BJ (cell line): ENCODE measurements around the gene E2F3. TPM values are rescaled to one million over a fixed set of nuclear protein-coding genes. Genes with fewer than 3 reads are reported as not detected.

Experiments
- CTCF ChIA-PET: fragments of 350-600 bp; formaldehyde crosslinking; extraction: SDS; loops from one replicate; lab custom pipeline; 2021; ENCODE audit warnings: antibody characterized with exemption, inconsistent platforms; lab: Yijun Ruan, JAX
- POLR2A ChIA-PET: fragments of 300-600 bp; sonication (Branson Sonifier 250); formaldehyde crosslinking; extraction: SDS; loops from one replicate; lab custom pipeline; 2021; ENCODE audit warnings: antibody characterized with exemption; lab: Charles Lee
- DNase-seq: peaks from one replicate; pipeline ENCODE4 v3.0.0-alpha.2; 2011; ENCODE audit warnings: low read depth
- H3K27me3 ChIP-seq: 2 replicates; pipeline ENCODE4 v1.6.0; 2011; ENCODE audit warnings: low read length; ENCODE audit not compliant: control insufficient read depth, insufficient read depth
- H3K36me3 ChIP-seq: 2 replicates; pipeline ENCODE4 v1.5.1; 2011; ENCODE audit warnings: low read length; ENCODE audit not compliant: control insufficient read depth, insufficient read depth
- H3K4me3 ChIP-seq: 2 replicates; pipeline ENCODE4 v1.5.1; 2011; ENCODE audit warnings: low read depth, mild to moderate bottlenecking, control low read depth, low read length
- polyA plus RNA-seq: library from polyadenylated mRNA; depleted of rRNA; stranded (reverse); fragments of >200 nt; gene quantifications from 2 replicates; pipeline ENCODE4 v1.2.3, GENCODE V29; 2011
- TF ChIP-seq, protein P1 (sequence below): IDR thresholded peaks from 2 replicates; pipeline ENCODE4 v1.5.1; 2011; ENCODE audit warnings: low read depth, mild to moderate bottlenecking, control low read depth, inconsistent platforms, low read length, moderate library complexity; ENCODE audit not compliant: insufficient read depth

E2F3 gene
- polyA plus RNA-seq, 1 experiment: 7.0 TPM

DNA sequence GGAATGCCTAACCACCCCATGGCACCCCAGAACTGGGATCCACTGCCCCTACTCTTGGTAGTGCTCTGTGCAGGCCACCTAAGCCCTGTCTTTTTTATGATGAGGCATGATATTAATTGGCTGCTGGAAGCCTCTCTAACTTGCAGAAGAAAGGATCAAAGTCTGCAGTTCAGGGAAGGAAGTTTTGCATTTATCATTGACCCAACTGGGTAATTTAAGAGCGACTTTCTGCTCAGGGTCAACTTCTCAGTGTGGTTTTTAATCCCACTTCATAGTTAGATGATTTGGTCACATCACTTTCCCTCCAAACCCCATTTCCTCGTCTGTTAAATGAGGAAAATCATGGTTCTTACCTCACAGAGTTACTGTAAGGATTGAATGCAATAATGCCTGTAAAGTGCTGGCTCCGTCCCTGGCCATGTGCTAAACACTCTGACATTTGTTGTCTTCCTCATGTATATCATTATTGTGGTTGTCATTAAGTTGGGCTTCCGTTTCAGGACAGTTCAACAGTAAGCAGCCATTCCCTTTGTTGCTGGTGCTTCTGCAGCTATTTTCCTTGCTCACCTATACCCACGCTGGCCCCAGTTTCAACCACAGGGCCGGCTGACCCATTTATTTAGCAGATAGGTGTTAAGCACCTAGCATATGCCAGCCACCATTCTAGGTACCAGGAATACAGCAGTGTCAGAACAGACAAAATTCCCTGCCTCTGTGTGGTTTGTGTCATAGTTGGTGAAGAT, 14.2 kb downstream of the E2F3 start:
- no peak for DNase-seq
- H3K36me3 ChIP-seq: no peaks in the 10 kb centered on the region
- no peak overlapping the region for H3K4me3 ChIP-seq
- CTCF ChIA-PET: no interaction called here
- TF ChIP-seq, protein P1, sequence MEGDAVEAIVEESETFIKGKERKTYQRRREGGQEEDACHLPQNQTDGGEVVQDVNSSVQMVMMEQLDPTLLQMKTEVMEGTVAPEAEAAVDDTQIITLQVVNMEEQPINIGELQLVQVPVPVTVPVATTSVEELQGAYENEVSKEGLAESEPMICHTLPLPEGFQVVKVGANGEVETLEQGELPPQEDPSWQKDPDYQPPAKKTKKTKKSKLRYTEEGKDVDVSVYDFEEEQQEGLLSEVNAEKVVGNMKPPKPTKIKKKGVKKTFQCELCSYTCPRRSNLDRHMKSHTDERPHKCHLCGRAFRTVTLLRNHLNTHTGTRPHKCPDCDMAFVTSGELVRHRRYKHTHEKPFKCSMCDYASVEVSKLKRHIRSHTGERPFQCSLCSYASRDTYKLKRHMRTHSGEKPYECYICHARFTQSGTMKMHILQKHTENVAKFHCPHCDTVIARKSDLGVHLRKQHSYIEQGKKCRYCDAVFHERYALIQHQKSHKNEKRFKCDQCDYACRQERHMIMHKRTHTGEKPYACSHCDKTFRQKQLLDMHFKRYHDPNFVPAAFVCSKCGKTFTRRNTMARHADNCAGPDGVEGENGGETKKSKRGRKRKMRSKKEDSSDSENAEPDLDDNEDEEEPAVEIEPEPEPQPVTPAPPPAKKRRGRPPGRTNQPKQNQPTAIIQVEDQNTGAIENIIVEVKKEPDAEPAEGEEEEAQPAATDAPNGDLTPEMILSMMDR: no peak
- no peaks in the 10 kb centered on the region for H3K27me3 ChIP-seq
- POLR2A ChIA-PET: no interaction called here

DNA sequence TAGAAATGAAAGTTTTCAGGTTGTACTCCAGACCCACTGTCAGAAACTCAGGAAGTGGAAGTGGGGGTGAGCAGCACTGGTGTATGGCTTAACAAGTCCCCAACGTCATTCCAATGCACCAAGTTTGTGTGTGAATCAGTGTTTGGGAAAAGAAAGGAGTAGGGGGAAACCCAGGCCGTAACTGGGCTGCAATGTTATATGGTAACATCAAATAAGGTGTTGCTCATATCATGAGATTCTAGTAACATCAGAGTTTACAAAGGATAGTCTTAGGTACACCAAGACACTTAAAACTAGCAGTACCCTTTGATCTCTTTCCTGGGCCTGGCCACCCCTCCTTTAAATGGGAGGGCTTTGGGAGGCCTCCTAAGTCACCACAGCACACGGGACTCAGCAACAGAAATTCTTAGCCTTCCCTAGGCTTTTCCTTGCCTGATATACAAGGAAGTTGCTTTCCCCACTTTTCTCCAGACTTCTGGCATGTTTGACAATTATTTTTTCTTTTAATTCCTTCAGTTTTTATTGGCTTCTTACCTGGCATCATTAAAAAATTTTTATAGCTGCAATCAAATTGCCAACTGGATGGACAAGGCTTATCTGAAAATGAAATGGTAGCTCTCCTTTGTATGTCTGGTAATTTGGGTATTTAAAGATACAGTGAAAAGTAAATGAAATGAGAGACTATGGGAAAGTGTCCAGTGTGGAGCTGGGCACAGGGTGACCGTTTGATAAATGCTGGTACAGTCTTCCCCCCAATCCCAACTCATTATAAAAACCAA, 15.1 kb downstream of the E2F3 start:
- ChIA-PET CTCF (interaction anchor here (0.9 kb wide), 1 partner anchor 12 kb away, joined by 3 read pairs; no protein-coding TSS in a partner anchor), POLR2A (no interaction called here)
- Histone ChIP-seq H3K36me3 (no peaks in the 10 kb centered on the region), H3K27me3 (no peaks in the 10 kb centered on the region), H3K4me3 (no peak overlapping the region)
- DNase-seq: no peak
- TF ChIP-seq, protein P1: no peak

DNA sequence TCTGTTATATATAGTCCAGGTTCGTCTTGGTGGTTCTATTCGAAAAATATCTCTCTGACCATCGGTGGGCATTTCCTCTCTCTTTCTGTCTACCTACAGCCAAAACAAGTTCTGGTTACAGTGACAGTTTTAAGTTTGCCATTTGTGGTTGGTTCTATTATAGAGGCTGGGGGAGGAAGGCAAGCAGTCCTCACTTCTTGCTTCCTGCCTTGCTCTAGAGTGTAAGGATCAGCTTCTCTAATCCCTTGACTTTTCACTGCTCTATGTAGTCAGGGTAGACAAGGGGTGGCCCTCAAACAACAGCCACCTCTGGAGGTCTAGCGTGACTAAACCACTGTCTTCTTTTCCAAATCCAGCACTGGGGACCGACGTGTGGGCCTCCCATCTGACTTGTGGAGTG, 16.1 kb downstream of the E2F3 start:
- CTCF ChIA-PET: interaction anchor here (0.5 to 1.3 kb wide), 4 partner anchors 11 to 131 kb away, joined by 3 to 5 read pairs (median 3); no protein-coding TSS in a partner anchor
- TF ChIP-seq, protein P1: no peak
- POLR2A ChIA-PET: no interaction called here

DNA sequence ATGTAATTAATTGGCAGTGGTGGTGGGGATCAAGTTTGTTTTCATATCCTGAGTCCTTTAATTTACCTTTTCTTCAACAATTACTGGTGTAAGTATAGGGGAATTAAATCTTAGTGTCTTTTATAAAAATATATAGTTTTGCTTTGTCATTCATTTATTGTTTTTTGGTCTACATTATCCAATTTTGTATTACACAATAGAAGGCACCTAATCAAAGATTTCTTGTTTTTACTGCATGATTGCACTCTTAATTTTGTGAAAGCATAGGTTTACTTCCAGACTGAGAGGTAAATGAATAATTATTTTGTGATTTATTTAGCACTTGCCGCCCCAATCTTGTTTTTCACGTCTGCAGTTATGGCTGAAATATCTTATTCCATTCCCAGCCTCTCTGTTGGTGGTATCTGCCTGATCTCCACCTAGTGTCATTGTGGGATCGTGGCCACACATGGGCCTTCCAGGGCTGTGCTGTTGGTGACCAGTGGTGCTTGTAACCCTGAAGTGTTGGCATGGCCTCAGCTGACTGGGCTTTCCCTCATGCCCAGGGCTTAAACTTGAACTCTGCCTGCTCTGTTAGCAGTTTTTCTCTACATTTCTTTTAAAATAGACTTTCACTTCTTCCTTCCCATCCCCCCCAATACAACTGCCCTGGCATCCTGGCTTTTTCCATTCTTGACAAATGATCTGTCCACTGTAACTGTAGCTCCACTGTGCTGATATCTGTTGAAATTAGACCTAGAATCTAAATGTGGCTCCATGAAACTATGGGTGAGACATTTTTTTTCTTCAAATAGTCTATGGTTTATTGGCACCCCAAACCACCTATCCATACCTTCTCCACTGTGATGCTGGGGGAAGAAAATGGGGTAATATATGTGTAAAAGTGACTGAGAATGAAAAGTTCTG, 24.8 kb downstream of the E2F3 start:
- Histone ChIP-seq H3K36me3 (no peaks in the 10 kb centered on the region; the same call in 1 of the 2 replicates), H3K4me3 (no peak overlapping the region), H3K27me3 (no peaks in the 10 kb centered on the region)
- CTCF ChIA-PET: interaction anchor here (1.2 kb wide), 1 partner anchor 22 kb away, joined by 3 read pairs; no protein-coding TSS in a partner anchor
- TF ChIP-seq, protein P1: no peak
- POLR2A ChIA-PET: no interaction called here
- DNase-seq: no peak

More for the DNA sequence above, 16.1 kb downstream of the E2F3 start:
- Histone ChIP-seq H3K36me3 (no peaks in the 10 kb centered on the region), H3K4me3 (no peak overlapping the region), H3K27me3 (no peaks in the 10 kb centered on the region)
- no peak for DNase-seq
